BE2C (cell line): Measurements from ENCODE around the gene CNTD1.
A peak's percentile ranks its signal among the peaks of the same experiment; 100 is the strongest.

Experiments used
- DNase-seq: peaks from one replicate; pipeline ENCODE4 v3.0.0-alpha.2; 2020
- H3K27me3 ChIP-seq: fragments of 250-450 bp; sonication (Bioruptor Pico); 2 replicates; pipeline ENCODE4 v1.5.1; 2020; ENCODE audit warnings: mild to moderate bottlenecking
- H3K36me3 ChIP-seq: fragments of 250-450 bp; sonication (Bioruptor Pico); 2 replicates; pipeline ENCODE4 v1.5.1; 2020; ENCODE audit warnings: mild to moderate bottlenecking
- H3K4me1 ChIP-seq: fragments of 250-450 bp; sonication (Bioruptor Pico); 2 replicates; pipeline ENCODE4 v1.5.1; 2020
- H3K4me3 ChIP-seq: 2 replicates; pipeline ENCODE4 v1.5.1; 2011; ENCODE audit warnings: low read depth, low read length
- H3K9me3 ChIP-seq: fragments of 250-450 bp; sonication (Bioruptor Pico); 2 replicates; pipeline ENCODE4 v1.5.1; 2020
- CTCF ChIP-seq: IDR thresholded peaks from 2 replicates; pipeline ENCODE4 v1.5.1; 2012; ENCODE audit warnings: mild to moderate bottlenecking, low read depth, low read length

CNTD1 gene

GRCh38 chr17:42814633-42815399 is 16.2 kb downstream of the CNTD1 start:
- H3K27me3 ChIP-seq: no peaks in the 10 kb centered on the region
- no peaks in the 10 kb centered on the region for H3K9me3 ChIP-seq
- peaks cover 43% of the 10 kb centered on the region for H3K36me3 ChIP-seq
- H3K4me1 ChIP-seq: no peaks in the 10 kb centered on the region
- TF ChIP-seq CTCF: no peak
- no peak overlapping the region for H3K4me3 ChIP-seq
- DNase-seq: no peak

- H3K36me3 ChIP-seq: peaks cover 33% of the 10 kb centered on the region
- no peak for TF ChIP-seq CTCF
Observed at GRCh38 chr17:42817866-42818265, 19.2 kb downstream of the CNTD1 start.

GRCh38 chr17:42818379-42818778 is 19.7 kb downstream of the CNTD1 start:
- peaks cover 33% of the 10 kb centered on the region for H3K36me3 ChIP-seq
- DNase-seq: no peak
- H3K4me3 ChIP-seq: no peak overlapping the region
- TF ChIP-seq CTCF: no peak
- no peaks in the 10 kb centered on the region for H3K27me3 ChIP-seq
- no peaks in the 10 kb centered on the region for H3K9me3 ChIP-seq
- no peaks in the 10 kb centered on the region for H3K4me1 ChIP-seq

More at GRCh38 chr17:42817866-42818265, 19.2 kb downstream of the CNTD1 start:
- Histone ChIP-seq H3K27me3 (no peaks in the 10 kb centered on the region), H3K4me1 (no peaks in the 10 kb centered on the region), H3K9me3 (no peaks in the 10 kb centered on the region), H3K4me3 (no peak overlapping the region)
- no peak for DNase-seq

- no peaks in the 10 kb centered on the region for H3K4me1 ChIP-seq
- no peaks in the 10 kb centered on the region for H3K9me3 ChIP-seq
- no peaks in the 10 kb centered on the region for H3K27me3 ChIP-seq
- TF ChIP-seq CTCF: peak; percentile 92
- peaks cover 29% of the 10 kb centered on the region for H3K36me3 ChIP-seq
- no peak overlapping the region for H3K4me3 ChIP-seq
- peak; percentile 81 for DNase-seq
Observed at GRCh38 chr17:42819939-42820535, 21.4 kb downstream of the CNTD1 start.

GRCh38 chr17:42821176-42821575 is 22.5 kb downstream of the CNTD1 start:
- H3K36me3 ChIP-seq: peaks cover 21% of the 10 kb centered on the region

More at GRCh38 chr17:42821176-42821575, 22.5 kb downstream of the CNTD1 start:
- H3K4me3 ChIP-seq: no peak overlapping the region
- no peak for DNase-seq
- no peaks in the 10 kb centered on the region for H3K9me3 ChIP-seq
- no peaks in the 10 kb centered on the region for H3K4me1 ChIP-seq
- no peak for TF ChIP-seq CTCF
- no peaks in the 10 kb centered on the region for H3K27me3 ChIP-seq
